NCI-H345 treated with DMSO at 0.1 percent for 48 hours (cell line): ENCODE measurements around the gene NTSR2.

ENCODE experiments used
- DNase-seq: peaks from one replicate; lab custom pipeline; 2025; ENCODE audit not compliant: unreplicated experiment; lab: John Stamatoyannopoulos, UW

NTSR2 gene

GRCh38 chr2:11669454-11670291 is at the start of gene NTSR2:
TSS of gene NTSR2 (minus strand) at chr2:11670195. CDS start at chr2:11670129, 66 bp downstream.
- DNase-seq = no peak

GRCh38 chr2:11719230-11719977 is 49.4 kb upstream of the NTSR2 start:
- no peak for DNase-seq

- no peak for DNase-seq
These were observed 48.6 kb upstream of the NTSR2 start for GRCh38 chr2:11718606-11719005.

GRCh38 chr2:11717623-11718022 is 47.6 kb upstream of the NTSR2 start:
- DNase-seq = no peak

- DNase-seq = no peak
These were observed 46.8 kb upstream of the NTSR2 start for GRCh38 chr2:11716689-11717321.

- DNase-seq = no peak
These were observed 46.1 kb upstream of the NTSR2 start for GRCh38 chr2:11715987-11716652.

GRCh38 chr2:11713815-11714214 is 43.8 kb upstream of the NTSR2 start:
- DNase-seq = no peak

GRCh38 chr2:11712866-11713265 is 42.9 kb upstream of the NTSR2 start:
- no peak for DNase-seq

- DNase-seq = no peak
These were observed 41.8 kb upstream of the NTSR2 start for GRCh38 chr2:11711751-11712150.

GRCh38 chr2:11711354-11711716 is 41.3 kb upstream of the NTSR2 start:
- no peak for DNase-seq

- no peak for DNase-seq
These were observed 40.8 kb upstream of the NTSR2 start for GRCh38 chr2:11710632-11711353.

GRCh38 chr2:11710210-11710609 is 40.2 kb upstream of the NTSR2 start:
- no peak for DNase-seq

GRCh38 chr2:11709293-11709692 is 39.3 kb upstream of the NTSR2 start:
- no peak for DNase-seq

- DNase-seq = no peak
These were observed 38.1 kb upstream of the NTSR2 start for GRCh38 chr2:11708106-11708505.

GRCh38 chr2:11705711-11706110 is 35.7 kb upstream of the NTSR2 start:
- no peak for DNase-seq

GRCh38 chr2:11705063-11705462 is 35.1 kb upstream of the NTSR2 start:
- DNase-seq = no peak

- no peak for DNase-seq
These were observed 33.7 kb upstream of the NTSR2 start for GRCh38 chr2:11703700-11704099.

GRCh38 chr2:11702946-11703345 is 33.0 kb upstream of the NTSR2 start:
- DNase-seq = no peak

GRCh38 chr2:11701751-11702301 is 31.8 kb upstream of the NTSR2 start:
- no peak for DNase-seq

- DNase-seq = no peak
These were observed 31.2 kb upstream of the NTSR2 start for GRCh38 chr2:11701206-11701605.
